HCT116 (cell line): ENCODE data around the gene TIGD4. TPM values are rescaled to one million over a fixed set of nuclear protein-coding genes. Genes with fewer than 3 reads are reported as not detected.

Experiments
- ATAC-seq: fragments of 200-7000 bp; cut with Tn5 transposase; 2 replicates; pipeline ENCODE4 v1.9.1; 2020; ENCODE audit warnings: mild to moderate bottlenecking, moderate library complexity
- BruUV-seq: library from RNA; stranded (reverse); fragments of 400-500 nt; replicated peaks from 2 replicates; lab custom pipeline; 2021; lab: Mats Ljungman, UMichigan
- CTCF ChIA-PET: fragments of 300-600 bp; sonication (Branson Sonifier 250); formaldehyde crosslinking; loops from one replicate; lab custom pipeline; 2021; ENCODE audit warnings: antibody characterized with exemption; lab: Charles Lee
- POLR2A ChIA-PET: fragments of 300-600, 350-600 bp; sonication (Branson Sonifier 250); formaldehyde crosslinking; loops from one replicate; lab custom pipeline; 2021; ENCODE audit warnings: antibody characterized with exemption; lab: Charles Lee
- RAD21 ChIA-PET, 2 experiments: fragments of 300-600 bp; sonication (Branson Sonifier 250); formaldehyde crosslinking; loops; one replicate each; lab custom pipeline; 2023; ENCODE audit warnings: low total read pairs in 2 of 2; ENCODE audit not compliant: uncharacterized antibody in 2 of 2, unreplicated experiment in 2 of 2, low non-redundant PET in 1 of 2; lab: Charles Lee
- DNase-seq: peaks from one replicate; pipeline ENCODE4 v3.0.0-alpha.2; 2010; ENCODE audit warnings: low read depth, low spot score
- H2AFZ ChIP-seq: fragments of 200-600 bp; shearing (Covaris generic), sonication (generic); 2 replicates; pipeline ENCODE4 v1.6.1; 2017; ENCODE audit warnings: low read depth, mixed run types, mixed read lengths, antibody characterized with exemption, low read length; ENCODE audit not compliant: poor library complexity, severe bottlenecking
- H3K27ac ChIP-seq: 2 replicates; pipeline ENCODE4 v1.5.1; 2012; ENCODE audit warnings: low read depth, low read length
- H3K27me3 ChIP-seq: fragments of 200-600 bp; sonication (generic); 2 replicates; pipeline ENCODE4 v1.6.1; 2016; ENCODE audit warnings: mixed run types, low read length, mixed read lengths; ENCODE audit not compliant: insufficient read depth
- H3K36me3 ChIP-seq, 2 experiments: fragments of 200-500 bp in 1 of 2; fragments of 200-600 bp in 1 of 2; sonication (Bioruptor generic) in 1 of 2; sonication (generic) in 1 of 2; 2 replicates each; pipeline versions ENCODE4 v1.5.1 to v1.6.1; 2014 to 2016; ENCODE audit warnings: low read length in 2 of 2, inconsistent platforms in 1 of 2, mixed read lengths in 1 of 2, mixed run types in 1 of 2; ENCODE audit not compliant: insufficient read depth in 2 of 2, control insufficient read depth in 1 of 2
- H3K4me1 ChIP-seq, 2 experiments: fragments of 200-600 bp in 1 of 2; sonication (generic) in 1 of 2; 2 replicates each; pipeline versions ENCODE4 v1.5.1 to v1.6.1; 2012 to 2017; ENCODE audit warnings: low read length in 2 of 2, inconsistent platforms in 1 of 2, mild to moderate bottlenecking in 1 of 2, mixed read lengths in 1 of 2, mixed run types in 1 of 2, moderate library complexity in 1 of 2; ENCODE audit not compliant: insufficient read depth in 2 of 2, control insufficient read depth in 1 of 2
- H3K4me2 ChIP-seq: fragments of 200-600 bp; sonication (generic); 2 replicates; pipeline ENCODE4 v1.6.1; 2017; ENCODE audit warnings: mixed run types, low read length, mixed read lengths
- H3K4me3 ChIP-seq, 2 experiments: fragments of 200-600 bp in 1 of 2; sonication (generic) in 1 of 2; replicated peaks in 1 of 2; 2 replicates each; pipeline ENCODE4 v1.5.1; 2011 to 2016; ENCODE audit warnings: low read length in 2 of 2, control low read depth in 1 of 2, low read depth in 1 of 2, mild to moderate bottlenecking in 1 of 2, mixed read lengths in 1 of 2, mixed run types in 1 of 2
- H3K79me2 ChIP-seq: fragments of 200-600 bp; sonication (generic); 2 replicates; pipeline ENCODE4 v1.6.1; 2017; ENCODE audit warnings: mild to moderate bottlenecking, mixed run types, low read length, moderate library complexity, mixed read lengths; ENCODE audit not compliant: insufficient read depth
- H3K9ac ChIP-seq: fragments of 200-600 bp; sonication (generic); 2 replicates; pipeline ENCODE4 v1.6.1; 2016; ENCODE audit warnings: low read length, mixed read lengths
- H3K9me2 ChIP-seq: fragments of 200-600 bp; sonication (generic), shearing (Covaris generic); 2 replicates; pipeline ENCODE4 v1.6.1; 2017; ENCODE audit warnings: mixed run types, mild to moderate bottlenecking, moderate library complexity; ENCODE audit not compliant: insufficient read depth
- H3K9me3 ChIP-seq, 2 experiments: fragments of 200-500 bp in 1 of 2; fragments of 200-600 bp in 1 of 2; sonication (Bioruptor generic) in 1 of 2; sonication (generic) in 1 of 2; 2 replicates each; pipeline ENCODE4 v1.6.1; 2014 to 2017; ENCODE audit warnings: low read length in 2 of 2, mixed read lengths in 2 of 2, inconsistent platforms in 1 of 2, low read depth in 1 of 2, mild to moderate bottlenecking in 1 of 2, mixed run types in 1 of 2, moderate library complexity in 1 of 2; ENCODE audit not compliant: control insufficient read depth in 1 of 2, insufficient read depth in 1 of 2
- H4K20me1 ChIP-seq: fragments of 200-600 bp; sonication (generic), shearing (Covaris generic); 2 replicates; pipeline ENCODE4 v1.6.1; 2017; ENCODE audit warnings: mixed run types, mild to moderate bottlenecking, moderate library complexity; ENCODE audit not compliant: insufficient read depth
- CEBPB ChIP-seq: IDR thresholded peaks from 2 replicates; pipeline ENCODE4 v1.6.1; 2012; ENCODE audit warnings: low read depth
- EZH2 ChIP-seq: fragments of 200-600 bp; sonication (generic); IDR thresholded peaks from 2 replicates; pipeline ENCODE4 v1.6.1; 2017; ENCODE audit warnings: antibody characterized with exemption, mixed run types
- FOSL1 ChIP-seq: IDR thresholded peaks from 2 replicates; pipeline ENCODE4 v1.6.1; 2012; ENCODE audit warnings: low read depth
- POLR2A ChIP-seq: IDR thresholded peaks from 2 replicates; pipeline ENCODE4 v1.7.0; 2011; ENCODE audit warnings: borderline replicate concordance; ENCODE audit not compliant: insufficient read depth, insufficient read length; ENCODE audit errors: extremely low read depth
- POLR2AphosphoS5 ChIP-seq: IDR thresholded peaks from 2 replicates; pipeline ENCODE4 v1.6.1; 2011; ENCODE audit warnings: mild to moderate bottlenecking, low read depth, low read length, moderate library complexity
- SP1 ChIP-seq: IDR thresholded peaks from 2 replicates; pipeline ENCODE4 v1.6.1; 2012; ENCODE audit warnings: low read depth
- SRF ChIP-seq: IDR thresholded peaks from 2 replicates; pipeline ENCODE4 v1.6.1; 2012; ENCODE audit warnings: low read depth
- intact Hi-C: fragments of 100-400 bp; cut with micrococcal nuclease; formaldehyde crosslinking; loops from 2 replicates; pipeline ENCODE4 v1.10.0; 2022
- total RNA-seq: library from RNA; stranded (reverse); gene quantifications from one replicate; pipeline ENCODE4 v1.2.1, GENCODE V29; 2021; ENCODE audit not compliant: unreplicated experiment
- TF ChIP-seq, protein P1 (sequence below): IDR thresholded peaks from 2 replicates; pipeline ENCODE4 v1.6.1; 2012; ENCODE audit warnings: low read depth
- TF ChIP-seq, protein P2 (sequence below): IDR thresholded peaks from 2 replicates; pipeline ENCODE4 v1.6.1; 2011; ENCODE audit warnings: mild to moderate bottlenecking, low read length, moderate library complexity; ENCODE audit not compliant: insufficient replicate concordance; ENCODE audit errors: extremely low read depth

The TIGD4 gene
- total RNA-seq, 1 experiment from 2014 or later, result 0.42 TPM

DNA sequence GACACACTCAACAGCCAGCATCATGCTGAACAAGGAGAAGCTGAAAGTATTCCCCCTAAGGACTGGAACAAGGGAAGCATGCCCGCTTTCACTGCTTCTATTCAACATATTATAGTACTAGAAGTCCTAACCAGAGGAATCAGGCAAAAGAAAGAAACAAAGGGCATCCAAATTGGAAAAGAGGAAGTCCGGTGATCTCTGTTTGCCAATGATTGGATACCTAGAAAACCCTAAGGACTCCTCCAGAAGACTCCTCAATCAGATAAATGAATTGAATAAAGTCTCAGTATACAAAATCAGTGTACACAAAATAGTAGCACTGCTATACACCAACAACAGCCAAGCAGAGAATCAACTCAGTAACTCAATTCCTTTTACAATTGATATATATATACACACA is 45.0 kb upstream of the TIGD4 start:
- intact Hi-C loops, result no loop called here

More for the DNA sequence above, 45.0 kb upstream of the TIGD4 start:
- H3K9me2 ChIP-seq, result no peaks in the 10 kb centered on the region
- ChIA-PET CTCF (no interaction called here), RAD21 (no interaction called here), POLR2A (no interaction called here)
- H3K9me3 ChIP-seq, result no peaks in the 10 kb centered on the region
- BruUV-seq, result no TSS peak
- H3K4me3 ChIP-seq, result no peak overlapping the region
- no peak for TF ChIP-seq SRF
- TF ChIP-seq, protein P1, sequence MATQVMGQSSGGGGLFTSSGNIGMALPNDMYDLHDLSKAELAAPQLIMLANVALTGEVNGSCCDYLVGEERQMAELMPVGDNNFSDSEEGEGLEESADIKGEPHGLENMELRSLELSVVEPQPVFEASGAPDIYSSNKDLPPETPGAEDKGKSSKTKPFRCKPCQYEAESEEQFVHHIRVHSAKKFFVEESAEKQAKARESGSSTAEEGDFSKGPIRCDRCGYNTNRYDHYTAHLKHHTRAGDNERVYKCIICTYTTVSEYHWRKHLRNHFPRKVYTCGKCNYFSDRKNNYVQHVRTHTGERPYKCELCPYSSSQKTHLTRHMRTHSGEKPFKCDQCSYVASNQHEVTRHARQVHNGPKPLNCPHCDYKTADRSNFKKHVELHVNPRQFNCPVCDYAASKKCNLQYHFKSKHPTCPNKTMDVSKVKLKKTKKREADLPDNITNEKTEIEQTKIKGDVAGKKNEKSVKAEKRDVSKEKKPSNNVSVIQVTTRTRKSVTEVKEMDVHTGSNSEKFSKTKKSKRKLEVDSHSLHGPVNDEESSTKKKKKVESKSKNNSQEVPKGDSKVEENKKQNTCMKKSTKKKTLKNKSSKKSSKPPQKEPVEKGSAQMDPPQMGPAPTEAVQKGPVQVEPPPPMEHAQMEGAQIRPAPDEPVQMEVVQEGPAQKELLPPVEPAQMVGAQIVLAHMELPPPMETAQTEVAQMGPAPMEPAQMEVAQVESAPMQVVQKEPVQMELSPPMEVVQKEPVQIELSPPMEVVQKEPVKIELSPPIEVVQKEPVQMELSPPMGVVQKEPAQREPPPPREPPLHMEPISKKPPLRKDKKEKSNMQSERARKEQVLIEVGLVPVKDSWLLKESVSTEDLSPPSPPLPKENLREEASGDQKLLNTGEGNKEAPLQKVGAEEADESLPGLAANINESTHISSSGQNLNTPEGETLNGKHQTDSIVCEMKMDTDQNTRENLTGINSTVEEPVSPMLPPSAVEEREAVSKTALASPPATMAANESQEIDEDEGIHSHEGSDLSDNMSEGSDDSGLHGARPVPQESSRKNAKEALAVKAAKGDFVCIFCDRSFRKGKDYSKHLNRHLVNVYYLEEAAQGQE, result no peak
- TF ChIP-seq EZH2, result no peak
- no peak for TF ChIP-seq CEBPB
- TF ChIP-seq SP1, result no peak
- no peak for TF ChIP-seq POLR2A
- TF ChIP-seq, protein P2, sequence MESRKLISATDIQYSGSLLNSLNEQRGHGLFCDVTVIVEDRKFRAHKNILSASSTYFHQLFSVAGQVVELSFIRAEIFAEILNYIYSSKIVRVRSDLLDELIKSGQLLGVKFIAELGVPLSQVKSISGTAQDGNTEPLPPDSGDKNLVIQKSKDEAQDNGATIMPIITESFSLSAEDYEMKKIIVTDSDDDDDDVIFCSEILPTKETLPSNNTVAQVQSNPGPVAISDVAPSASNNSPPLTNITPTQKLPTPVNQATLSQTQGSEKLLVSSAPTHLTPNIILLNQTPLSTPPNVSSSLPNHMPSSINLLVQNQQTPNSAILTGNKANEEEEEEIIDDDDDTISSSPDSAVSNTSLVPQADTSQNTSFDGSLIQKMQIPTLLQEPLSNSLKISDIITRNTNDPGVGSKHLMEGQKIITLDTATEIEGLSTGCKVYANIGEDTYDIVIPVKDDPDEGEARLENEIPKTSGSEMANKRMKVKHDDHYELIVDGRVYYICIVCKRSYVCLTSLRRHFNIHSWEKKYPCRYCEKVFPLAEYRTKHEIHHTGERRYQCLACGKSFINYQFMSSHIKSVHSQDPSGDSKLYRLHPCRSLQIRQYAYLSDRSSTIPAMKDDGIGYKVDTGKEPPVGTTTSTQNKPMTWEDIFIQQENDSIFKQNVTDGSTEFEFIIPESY, result no peak
- TF ChIP-seq POLR2AphosphoS5, result no peak
- no peak for TF ChIP-seq FOSL1
- ATAC-seq (no peak), DNase-seq (no peak)
- no peak overlapping the region for H3K4me2 ChIP-seq
- H2AFZ ChIP-seq, result no peak overlapping the region
- H3K9ac ChIP-seq, result no peak overlapping the region
- no peaks in the 10 kb centered on the region for H3K36me3 ChIP-seq
- H4K20me1 ChIP-seq, result no peaks in the 10 kb centered on the region
- H3K4me1 ChIP-seq, result no peaks in the 10 kb centered on the region
- no peaks in the 10 kb centered on the region for H3K27me3 ChIP-seq
- H3K79me2 ChIP-seq, result no peaks in the 10 kb centered on the region
- no peak overlapping the region for H3K27ac ChIP-seq
